HG02763 (cell line): ENCODE results near the gene EPPIN.
"Not testable (repeated sequence)": the region's sequence is repeated elsewhere in the genome, so short reads cannot be mapped to it uniquely, and the experiment has no call there.

Experiments used
- ATAC-seq: cut with Tn5 transposase; IDR thresholded peaks from one replicate; pipeline ENCODE4 v1.9.1; 2021; ENCODE audit warnings: mild to moderate bottlenecking, moderate library complexity; ENCODE audit not compliant: unreplicated experiment

Gene EPPIN

GRCh38 chr20:45547206-45547770, at the start of gene EPPIN:
Gene EPPIN (minus strand): TSS chr20:45547401. CDS start chr20:45547357, 44 bp downstream.
- ATAC-seq, result no peak

GRCh38 chr20:45595235-45595634, 48.0 kb upstream of the EPPIN start:
- ATAC-seq, result no peak

DNA sequence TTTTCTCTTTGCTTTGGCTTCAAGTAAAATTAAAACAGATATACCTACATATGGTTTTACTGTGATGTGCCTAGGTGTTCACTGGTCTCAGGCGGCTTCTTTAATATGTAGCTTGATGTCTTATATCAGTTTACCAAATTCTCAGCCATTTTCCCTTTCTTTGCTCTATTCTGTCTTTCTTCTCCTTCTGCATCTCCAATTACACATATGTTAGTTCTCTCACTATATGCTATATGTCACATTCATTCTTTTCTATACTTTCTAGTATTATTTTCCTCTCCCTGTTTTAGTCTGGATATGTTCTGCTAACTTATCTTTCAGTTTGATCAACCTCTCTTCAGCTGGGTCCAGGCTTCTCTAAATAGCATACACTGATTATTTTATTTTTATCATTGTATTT, 46.3 kb upstream of the EPPIN start:
- ATAC-seq, result no peak

DNA sequence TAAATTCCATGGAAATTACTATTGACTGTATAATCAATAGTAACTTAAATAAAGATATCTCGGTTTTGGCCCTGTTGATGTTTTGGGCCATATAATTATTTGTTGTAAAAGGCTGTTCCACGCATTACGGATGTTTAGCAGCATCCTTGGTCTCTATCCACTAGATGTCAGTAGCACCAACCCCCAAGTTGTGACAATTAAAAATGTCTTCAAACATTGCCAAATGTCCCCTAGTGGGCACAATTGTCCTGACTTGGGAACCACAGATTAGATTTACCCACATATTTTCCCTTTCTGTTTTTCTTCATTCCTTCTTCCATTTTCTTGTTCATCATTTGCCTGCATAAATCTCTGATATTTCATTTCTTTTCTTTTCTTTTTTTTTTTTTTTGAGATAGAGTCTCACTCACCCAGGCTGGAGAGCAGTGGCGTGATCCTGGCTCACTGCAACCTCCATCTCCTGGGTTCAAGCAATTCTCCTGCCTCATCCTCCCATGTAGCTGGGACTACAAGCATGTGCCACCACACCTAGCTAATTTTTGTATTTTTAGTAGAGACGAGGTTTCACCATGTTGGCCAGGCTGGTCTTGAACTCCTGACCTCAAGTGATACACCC, 45.5 kb upstream of the EPPIN start:
- no peak for ATAC-seq

- no peak for ATAC-seq
Measured at GRCh38 chr20:45589725-45590124, 42.5 kb upstream of the EPPIN start.

DNA sequence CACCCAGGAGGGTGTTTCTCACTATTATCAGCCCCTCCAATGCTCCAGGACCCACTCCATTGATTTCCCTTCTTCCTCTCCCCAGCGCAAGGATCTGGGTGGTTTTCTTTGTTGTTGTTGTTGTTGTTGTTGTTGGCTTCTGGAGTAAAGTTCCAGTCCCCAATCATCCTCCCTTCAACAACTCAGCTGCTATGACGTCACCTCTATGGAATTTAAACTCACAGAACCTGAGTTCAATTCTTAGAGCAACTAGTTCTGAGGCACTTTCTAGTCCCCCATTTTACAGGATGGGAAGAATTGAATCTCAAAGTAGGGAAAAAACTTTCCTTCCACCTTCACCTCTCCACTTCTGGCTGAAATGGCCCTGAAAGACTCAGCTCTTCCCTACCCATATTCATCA, 41.6 kb upstream of the EPPIN start:
- ATAC-seq, result no peak

GRCh38 chr20:45585986-45586385, 38.8 kb upstream of the EPPIN start:
- not testable (repeated sequence) for ATAC-seq

GRCh38 chr20:45584294-45584693, 37.1 kb upstream of the EPPIN start:
- ATAC-seq, result not testable (repeated sequence)

DNA sequence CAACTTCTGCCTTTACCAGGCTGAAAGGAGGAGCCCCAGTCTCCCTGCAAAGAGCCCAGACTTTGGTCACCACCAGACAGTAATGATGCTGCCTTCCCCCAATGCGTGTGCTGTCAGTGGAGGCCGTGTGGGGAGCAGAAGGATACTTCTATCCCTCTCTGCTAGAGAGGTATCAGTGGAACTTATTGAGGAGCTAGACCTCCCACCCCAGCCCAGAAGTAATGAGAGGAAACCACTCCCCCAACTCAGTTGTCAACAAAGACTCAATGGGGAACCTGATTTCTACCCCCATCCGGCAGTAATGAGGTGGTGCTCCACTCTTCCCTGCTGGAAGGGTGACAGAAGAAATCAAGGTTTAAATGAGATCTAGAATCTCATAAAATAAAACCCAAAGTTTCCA, 36.3 kb upstream of the EPPIN start:
- ATAC-seq, result no peak

- no peak for ATAC-seq
Measured at GRCh38 chr20:45581702-45582101, 34.5 kb upstream of the EPPIN start.

GRCh38 chr20:45579184-45579583, 32.0 kb upstream of the EPPIN start, which contains the start of gene WFDC8:
Gene WFDC8 (minus strand): TSS chr20:45579284. CDS start chr20:45579247, 37 bp downstream.
- no peak for ATAC-seq

DNA sequence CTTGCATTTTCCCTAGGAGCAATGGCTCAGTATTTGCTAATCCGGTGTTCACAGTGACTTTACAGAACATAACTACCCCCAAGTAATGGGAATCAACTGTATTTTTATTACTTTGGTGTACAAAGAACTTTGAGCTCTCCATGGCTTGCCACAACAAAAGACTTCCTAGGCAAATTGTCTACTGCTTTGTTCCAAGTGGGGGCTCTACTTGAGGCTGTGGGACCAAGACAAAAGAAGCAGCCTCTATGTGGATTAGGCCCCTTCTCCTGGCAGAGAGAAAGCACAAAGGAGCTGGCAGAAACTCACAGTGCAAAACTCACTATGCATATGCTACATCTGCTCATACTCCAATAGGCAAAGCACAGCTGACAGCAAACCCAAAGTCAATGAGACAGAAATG, 31.0 kb upstream of the EPPIN start:
- ATAC-seq, result no peak

- ATAC-seq, result no peak
Measured at GRCh38 chr20:45576995-45577394, 29.8 kb upstream of the EPPIN start.

- no peak for ATAC-seq
Measured at GRCh38 chr20:45575931-45576330, 28.7 kb upstream of the EPPIN start.

- not testable (repeated sequence) for ATAC-seq
Measured at GRCh38 chr20:45569650-45570049, 22.4 kb upstream of the EPPIN start.

DNA sequence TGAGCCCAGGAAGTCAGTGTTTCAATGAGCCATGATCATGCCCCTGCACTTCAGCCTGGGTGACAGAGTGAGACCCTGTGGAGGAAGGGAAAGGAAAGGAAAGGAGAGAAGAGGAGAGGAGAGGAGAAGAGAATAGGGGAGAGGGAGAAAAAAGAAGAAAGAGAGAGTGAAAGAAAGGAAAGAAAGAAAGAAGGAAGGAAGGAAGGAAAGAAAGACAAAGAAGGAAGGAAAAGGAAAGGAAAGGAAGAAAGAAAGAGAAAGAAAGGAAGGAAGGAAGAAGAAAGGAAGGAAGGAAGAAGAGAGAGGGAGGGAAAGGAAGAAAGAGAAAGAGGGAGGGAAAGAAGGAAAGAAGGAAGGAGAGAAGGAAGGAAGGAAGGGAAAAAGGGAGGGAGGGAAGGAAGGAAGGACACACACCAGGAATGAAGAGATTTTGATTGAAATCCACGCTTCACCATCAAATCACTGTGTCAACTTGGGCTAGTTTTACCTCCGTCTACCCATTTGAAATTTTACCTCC, 17.6 kb upstream of the EPPIN start:
- no peak for ATAC-seq

- no peak for ATAC-seq
Measured at GRCh38 chr20:45555198-45555597, 8.0 kb upstream of the EPPIN start.

DNA sequence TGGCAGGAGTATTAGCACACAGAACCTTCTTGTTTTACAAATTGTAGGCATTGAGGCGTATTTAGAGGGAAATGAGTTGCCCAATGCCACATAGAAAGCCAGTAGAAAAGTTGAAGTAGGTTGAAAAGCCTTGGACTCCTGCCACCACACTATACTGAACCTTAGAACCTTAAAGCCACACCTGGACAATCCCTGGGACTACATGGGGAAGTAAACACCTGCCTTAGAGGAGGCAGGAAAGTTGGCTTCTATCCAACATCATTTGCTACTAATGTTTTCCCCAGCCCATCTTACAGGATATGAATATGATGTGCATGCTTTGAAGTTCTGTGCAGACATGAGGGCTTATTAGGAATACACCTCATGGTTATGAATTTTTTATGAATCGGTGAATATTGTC, 5.3 kb upstream of the EPPIN start:
- no peak for ATAC-seq

- no peak for ATAC-seq
Measured at GRCh38 chr20:45550765-45551164, 3.6 kb upstream of the EPPIN start.

GRCh38 chr20:45548410-45548809, 1.2 kb upstream of the EPPIN start:
- ATAC-seq, result no peak

GRCh38 chr20:45545754-45546453, 1.3 kb downstream of the EPPIN start:
- no peak for ATAC-seq

DNA sequence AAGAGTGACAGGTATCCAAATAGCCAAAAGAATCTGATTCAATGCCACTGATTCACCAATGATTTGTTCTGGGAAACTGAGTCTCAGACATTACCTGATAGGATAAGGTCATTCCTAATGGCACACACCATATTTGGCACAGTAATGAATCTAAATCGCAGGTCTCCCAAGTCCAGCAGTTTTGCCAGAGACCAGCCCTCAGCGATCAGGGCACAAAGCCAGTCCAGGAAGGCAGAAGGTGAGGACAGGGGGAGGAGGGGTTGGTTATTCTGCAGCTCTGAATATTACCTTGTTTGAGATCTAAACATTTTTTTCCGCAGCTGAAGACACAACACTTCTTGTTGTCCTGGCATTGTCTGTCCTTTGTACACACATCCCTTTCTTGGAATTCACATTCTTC, 1.9 kb downstream of the EPPIN start:
- no peak for ATAC-seq
